NCI-H1930 (cell line): ENCODE measurements around the gene GTF2H2.
"Not testable (repeated sequence)": the region's sequence is repeated elsewhere in the genome, so short reads cannot be mapped to it uniquely, and the experiment has no call there.

Experiments used
- DNase-seq, 2 experiments: peaks; one replicate each; lab custom pipeline; 2025; lab: John Stamatoyannopoulos, UW

The GTF2H2 gene

GRCh38 chr5:71067262-71067928 lies at the start of gene GTF2H2:
Gene GTF2H2 (minus strand): TSS chr5:71067676. CDS start chr5:71062763, 4,913 bp downstream.
- DNase-seq = not testable (repeated sequence)

GRCh38 chr5:71109730-71110275 lies 42.3 kb upstream of the GTF2H2 start:
- not testable (repeated sequence) for DNase-seq

- DNase-seq = not testable (repeated sequence)
Observed at GRCh38 chr5:71099996-71100395, 32.5 kb upstream of the GTF2H2 start.

- not testable (repeated sequence) for DNase-seq
Observed at GRCh38 chr5:71097930-71098203, 30.4 kb upstream of the GTF2H2 start.

- DNase-seq = not testable (repeated sequence)
Observed at GRCh38 chr5:71097173-71097929, 29.9 kb upstream of the GTF2H2 start.

- DNase-seq = not testable (repeated sequence)
Observed at GRCh38 chr5:71089773-71090172, 22.3 kb upstream of the GTF2H2 start.

GRCh38 chr5:71088754-71089153 lies 21.3 kb upstream of the GTF2H2 start:
- DNase-seq = not testable (repeated sequence)

- not testable (repeated sequence) for DNase-seq
Observed at GRCh38 chr5:71086145-71086544, 18.7 kb upstream of the GTF2H2 start.

GRCh38 chr5:71084280-71085063 lies 17.0 kb upstream of the GTF2H2 start:
- not testable (repeated sequence) for DNase-seq

- DNase-seq = not testable (repeated sequence)
Observed at GRCh38 chr5:71082898-71083297, 15.4 kb upstream of the GTF2H2 start.

- DNase-seq = not testable (repeated sequence)
Observed at GRCh38 chr5:71082340-71082739, 14.9 kb upstream of the GTF2H2 start.

- DNase-seq = not testable (repeated sequence)
Observed at GRCh38 chr5:71061322-71061721, 6.2 kb downstream of the GTF2H2 start.

GRCh38 chr5:71059426-71059825 lies 8.1 kb downstream of the GTF2H2 start:
- DNase-seq = not testable (repeated sequence)

- not testable (repeated sequence) for DNase-seq
Observed at GRCh38 chr5:71044808-71045207, 22.7 kb downstream of the GTF2H2 start.

GRCh38 chr5:71044128-71044527 lies 23.3 kb downstream of the GTF2H2 start:
- not testable (repeated sequence) for DNase-seq

GRCh38 chr5:71031046-71031776 lies 36.3 kb downstream of the GTF2H2 start:
- not testable (repeated sequence) for DNase-seq

- not testable (repeated sequence) for DNase-seq
Observed at GRCh38 chr5:71025289-71025953, 42.1 kb downstream of the GTF2H2 start, which contains the start of gene NAIP. Gene NAIP (minus strand): TSS chr5:71025339. CDS start chr5:71012915, 12,424 bp downstream.

- not testable (repeated sequence) for DNase-seq
Observed at GRCh38 chr5:71020643-71021042, 46.8 kb downstream of the GTF2H2 start.

GRCh38 chr5:71018376-71019005 lies 49.0 kb downstream of the GTF2H2 start:
- not testable (repeated sequence) for DNase-seq

- no peak for DNase-seq
Observed at GRCh38 chr5:71014176-71014575, 53.3 kb downstream of the GTF2H2 start.
